ENCODE data around the gene AGXT2. TPM values are rescaled to one million over a fixed set of nuclear protein-coding genes. Genes with fewer than 3 reads are reported as not detected.
"Not testable (repeated sequence)": the region's sequence is repeated elsewhere in the genome, so short reads cannot be mapped to it uniquely, and the experiment has no call there.

The AGXT2 gene
- total RNA-seq, 1 donor from 2014 or later = not detected

GRCh38 chr5:35038891-35039290, 8.9 kb downstream of the AGXT2 start:
- Mint-ChIP-seq H3K27ac (ENCODE audit: unreplicated experiment) (no peak overlapping the region), H3K27me3 (ENCODE audit: low read depth) (peaks cover 41% of the 10 kb centered on the region), H3K4me1 (ENCODE audit: low read depth) (peaks cover 2% of the 10 kb centered on the region), H3K36me3 (ENCODE audit: low read depth) (no peaks in the 10 kb centered on the region), H3K9me3 (ENCODE audit: low read depth) (no peaks in the 10 kb centered on the region), H3K4me3 (ENCODE audit: unreplicated experiment) (no peak overlapping the region)
- DNase-seq (ENCODE audit: low spot score) = no peak
- no peak for TF ChIP-seq CTCF (IDR thresholded peaks at IDR 0.05)

GRCh38 chr5:35036536-35036935, 11.2 kb downstream of the AGXT2 start:
- no peak overlapping the region for H3K27ac Mint-ChIP-seq (ENCODE audit: unreplicated experiment)
- H3K4me1 Mint-ChIP-seq (ENCODE audit: low read depth) = peaks cover 2% of the 10 kb centered on the region
- DNase-seq (ENCODE audit: low spot score) = no peak
- H3K9me3 Mint-ChIP-seq (ENCODE audit: low read depth) = no peaks in the 10 kb centered on the region
- H3K36me3 Mint-ChIP-seq (ENCODE audit: low read depth) = no peaks in the 10 kb centered on the region
- H3K4me3 Mint-ChIP-seq (ENCODE audit: unreplicated experiment) = no peak overlapping the region
- H3K27me3 Mint-ChIP-seq (ENCODE audit: low read depth) = peaks cover 39% of the 10 kb centered on the region
- no peak for TF ChIP-seq CTCF (IDR thresholded peaks at IDR 0.05)

GRCh38 chr5:35035929-35036328, 11.8 kb downstream of the AGXT2 start:
- peaks cover 36% of the 10 kb centered on the region for H3K27me3 Mint-ChIP-seq (ENCODE audit: low read depth)
- H3K9me3 Mint-ChIP-seq (ENCODE audit: low read depth); H3K36me3 Mint-ChIP-seq (ENCODE audit: low read depth); H3K4me1 Mint-ChIP-seq (ENCODE audit: low read depth); H3K27ac Mint-ChIP-seq (ENCODE audit: unreplicated experiment); H3K4me3 Mint-ChIP-seq (ENCODE audit: unreplicated experiment); DNase-seq (ENCODE audit: low spot score): not testable (repeated sequence)

DNA sequence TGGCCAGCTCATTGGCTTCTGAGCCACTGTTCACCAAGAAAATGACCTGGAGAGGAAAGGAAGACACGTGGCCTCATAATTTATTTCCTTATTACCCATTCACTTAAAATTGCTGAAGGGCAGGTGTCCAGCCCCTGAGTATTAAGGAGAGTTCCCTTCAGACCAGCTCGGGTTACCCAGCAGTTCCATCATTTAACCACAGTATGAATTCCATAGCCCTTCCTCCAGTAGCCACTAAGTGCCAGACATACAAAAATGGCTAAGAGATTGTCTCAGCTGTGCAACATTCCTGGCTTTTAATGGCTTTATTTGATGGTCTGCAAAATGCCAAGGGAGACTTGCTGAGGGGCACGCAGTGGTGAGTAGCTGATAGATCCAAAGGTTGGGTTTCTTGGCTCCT, 12.5 kb downstream of the AGXT2 start:
- Mint-ChIP-seq H3K9me3 (ENCODE audit: low read depth) (no peaks in the 10 kb centered on the region), H3K27me3 (ENCODE audit: low read depth) (peaks cover 31% of the 10 kb centered on the region), H3K4me3 (ENCODE audit: unreplicated experiment) (no peak overlapping the region), H3K27ac (ENCODE audit: unreplicated experiment) (no peak overlapping the region), H3K4me1 (ENCODE audit: low read depth) (peaks cover 2% of the 10 kb centered on the region), H3K36me3 (ENCODE audit: low read depth) (no peaks in the 10 kb centered on the region)
- DNase-seq (ENCODE audit: low spot score) = no peak
- no peak for TF ChIP-seq CTCF (IDR thresholded peaks at IDR 0.05)

GRCh38 chr5:35032356-35032755, 15.4 kb downstream of the AGXT2 start:
- Mint-ChIP-seq H3K4me1 (ENCODE audit: low read depth) (no peaks in the 10 kb centered on the region), H3K4me3 (ENCODE audit: unreplicated experiment) (no peak overlapping the region), H3K27me3 (ENCODE audit: low read depth) (peaks cover 24% of the 10 kb centered on the region), H3K9me3 (ENCODE audit: low read depth) (no peaks in the 10 kb centered on the region), H3K36me3 (ENCODE audit: low read depth) (no peaks in the 10 kb centered on the region), H3K27ac (ENCODE audit: unreplicated experiment) (no peak overlapping the region)
- DNase-seq (ENCODE audit: low spot score) = no peak
- no peak for TF ChIP-seq CTCF (IDR thresholded peaks at IDR 0.05)

DNA sequence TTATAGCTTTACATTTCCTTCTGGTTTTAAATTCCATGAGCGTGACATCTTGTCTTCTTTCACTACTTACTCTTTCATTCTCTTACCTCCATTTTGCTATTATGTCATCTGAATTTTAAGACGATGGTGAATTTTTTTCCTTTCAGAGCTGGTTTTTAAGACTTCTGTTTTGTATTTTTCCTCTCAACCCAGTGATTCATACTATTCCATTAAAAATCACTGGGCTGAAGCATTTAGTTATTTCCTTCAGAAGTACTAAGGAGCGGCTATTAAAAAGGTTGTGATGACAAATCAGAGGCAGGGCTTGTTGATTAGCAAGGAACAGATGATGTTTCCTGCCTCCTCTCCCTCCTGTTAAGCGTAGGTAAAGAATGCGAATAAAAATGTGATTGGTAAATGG, 16.5 kb downstream of the AGXT2 start:
- no peak overlapping the region for H3K4me3 Mint-ChIP-seq (ENCODE audit: unreplicated experiment)
- no peak for TF ChIP-seq CTCF (IDR thresholded peaks at IDR 0.05)
- H3K27ac Mint-ChIP-seq (ENCODE audit: unreplicated experiment) = no peak overlapping the region
- H3K36me3 Mint-ChIP-seq (ENCODE audit: low read depth) = no peaks in the 10 kb centered on the region
- H3K27me3 Mint-ChIP-seq (ENCODE audit: low read depth) = peaks cover 23% of the 10 kb centered on the region
- DNase-seq (ENCODE audit: low spot score) = no peak
- no peaks in the 10 kb centered on the region for H3K4me1 Mint-ChIP-seq (ENCODE audit: low read depth)
- no peaks in the 10 kb centered on the region for H3K9me3 Mint-ChIP-seq (ENCODE audit: low read depth)

All from chondrocyte (in vitro differentiated cells).